ENCODE data around the gene PSRC1. TPM values are rescaled to one million over a fixed set of nuclear protein-coding genes. Genes with fewer than 3 reads are reported as not detected.

The PSRC1 gene
- total and polyA plus RNA-seq, 2 experiments from 2014 or later, result 55.0 to 61.1 TPM

- H3K27ac ChIP-seq (ENCODE audit: low read depth), result no peak overlapping the region
- H3K4me1 ChIP-seq (ENCODE audit: insufficient read depth), result peaks cover 51% of the 10 kb centered on the region
- no peaks in the 10 kb centered on the region for H3K27me3 ChIP-seq (ENCODE audit: insufficient read depth)
- 0 out of 2 replicates have a peak overlapping the region, but pooled peaks have one; percentile 77 for H3K4me2 ChIP-seq
- H3K79me2 ChIP-seq (replicated peaks; ENCODE audit: insufficient read depth), result no peaks in the 10 kb centered on the region
- H3K9me3 Mint-ChIP-seq, result no peaks in the 10 kb centered on the region; the same call in 1 of the 3 replicates
- H3K27ac Mint-ChIP-seq, result peak overlapping the region; percentile 24; the same call in 1 of the 2 replicates
- H2AFZ ChIP-seq, result no peak overlapping the region; the same call in 1 of the 2 replicates
- H3K36me3 Mint-ChIP-seq (ENCODE audit: low read depth), result peaks cover 17% of the 10 kb centered on the region
- H4K20me1 ChIP-seq (replicated peaks; ENCODE audit: insufficient read depth), result no peaks in the 10 kb centered on the region
- DNase-seq (ENCODE audit: low spot score) (no peak), ATAC-seq (no peak)
- H3K4me3 Mint-ChIP-seq, result peak overlapping the region; percentile 22; the same call in 1 of the 3 replicates
- peaks cover 20% of the 10 kb centered on the region for H3K27me3 Mint-ChIP-seq (ENCODE audit: insufficient read depth, low read depth, poor library complexity)
- H3F3A ChIP-seq (replicated peaks; ENCODE audit: low read depth), result peaks cover 32% of the 10 kb centered on the region
- peaks cover 51% of the 10 kb centered on the region for H3K4me1 Mint-ChIP-seq
- H3K4me3 ChIP-seq, result no peak overlapping the region
- H3K9me2 ChIP-seq (ENCODE audit: insufficient read depth), result no peaks in the 10 kb centered on the region
- H3K36me3 ChIP-seq (ENCODE audit: insufficient read depth), result peaks cover 6% of the 10 kb centered on the region
- TF ChIP-seq ZNF114 (CRISPR knock-in tag; IDR thresholded peaks at IDR 0.05) (no peak), ETS1 (IDR thresholded peaks at IDR 0.05) (no peak), ZNF462 (CRISPR knock-in tag; IDR thresholded peaks at IDR 0.05) (no peak), JUNB (IDR thresholded peaks at IDR 0.05; ENCODE audit: unreplicated experiment) (no peak), NANOG (IDR thresholded peaks at IDR 0.05; ENCODE audit: borderline replicate concordance) (no peak), EZH2phosphoT487 (IDR thresholded peaks at IDR 0.05; ENCODE audit: unreplicated experiment) (no peak), REST (IDR thresholded peaks at IDR 0.05; ENCODE audit: unreplicated experiment) (no peak), ZNF331 (CRISPR knock-in tag; IDR thresholded peaks at IDR 0.05; ENCODE audit: low read depth) (no peak), POLR2AphosphoS5 (IDR thresholded peaks at IDR 0.05; ENCODE audit: low read depth) (no peak), CREB1 (CRISPR knock-in tag; IDR thresholded peaks at IDR 0.05; ENCODE audit: low read depth) (no peak), EZH2 (IDR thresholded peaks at IDR 0.05; ENCODE audit: low read depth, unreplicated experiment) (no peak), STAT1 (IDR thresholded peaks at IDR 0.05; ENCODE audit: unreplicated experiment) (no peak), CTCF (conservative IDR thresholded peaks at IDR 0.05; ENCODE audit: low read depth in 2 of 2) (no peak)
Measured at GRCh38 chr1:109242387-109242786, 40.6 kb downstream of the PSRC1 start.

All from GM23338 (cell line).